ENCODE data around the gene AXIN1.

DNA sequence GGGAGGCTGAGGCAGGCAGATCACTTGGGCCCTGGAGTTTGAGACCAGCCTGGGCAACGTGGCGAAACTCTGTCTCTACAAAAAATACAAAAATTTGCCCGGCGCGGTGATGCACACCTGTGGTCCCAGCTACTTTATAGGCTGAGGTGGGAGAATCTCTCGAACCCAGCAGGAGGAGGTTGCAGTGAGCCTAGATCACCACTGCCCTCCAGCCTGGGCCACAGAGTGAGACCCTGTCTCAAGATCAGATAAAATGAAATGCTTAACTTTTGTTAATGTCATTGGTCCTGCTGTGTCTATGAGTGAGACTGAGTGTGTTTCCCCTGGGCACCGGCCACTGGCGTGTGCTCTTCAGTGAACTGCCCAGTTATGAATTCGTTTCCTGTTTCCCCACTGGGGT is 107.4 kb downstream of the AXIN1 start:
- TF ChIP-seq, protein P1, sequence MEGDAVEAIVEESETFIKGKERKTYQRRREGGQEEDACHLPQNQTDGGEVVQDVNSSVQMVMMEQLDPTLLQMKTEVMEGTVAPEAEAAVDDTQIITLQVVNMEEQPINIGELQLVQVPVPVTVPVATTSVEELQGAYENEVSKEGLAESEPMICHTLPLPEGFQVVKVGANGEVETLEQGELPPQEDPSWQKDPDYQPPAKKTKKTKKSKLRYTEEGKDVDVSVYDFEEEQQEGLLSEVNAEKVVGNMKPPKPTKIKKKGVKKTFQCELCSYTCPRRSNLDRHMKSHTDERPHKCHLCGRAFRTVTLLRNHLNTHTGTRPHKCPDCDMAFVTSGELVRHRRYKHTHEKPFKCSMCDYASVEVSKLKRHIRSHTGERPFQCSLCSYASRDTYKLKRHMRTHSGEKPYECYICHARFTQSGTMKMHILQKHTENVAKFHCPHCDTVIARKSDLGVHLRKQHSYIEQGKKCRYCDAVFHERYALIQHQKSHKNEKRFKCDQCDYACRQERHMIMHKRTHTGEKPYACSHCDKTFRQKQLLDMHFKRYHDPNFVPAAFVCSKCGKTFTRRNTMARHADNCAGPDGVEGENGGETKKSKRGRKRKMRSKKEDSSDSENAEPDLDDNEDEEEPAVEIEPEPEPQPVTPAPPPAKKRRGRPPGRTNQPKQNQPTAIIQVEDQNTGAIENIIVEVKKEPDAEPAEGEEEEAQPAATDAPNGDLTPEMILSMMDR (IDR thresholded peaks at IDR 0.05; ENCODE audit: extremely low read depth in 1 of 2, insufficient read depth in 1 of 2, low read depth in 1 of 2, low read length in 2 of 2): no peak
- TF ChIP-seq POLR2A (IDR thresholded peaks at IDR 0.05; ENCODE audit: low read depth, low read length) (no peak), POLR2AphosphoS5 (IDR thresholded peaks at IDR 0.05; ENCODE audit: insufficient read depth, low read depth, low read length) (no peak), EZH2 (IDR thresholded peaks at IDR 0.05; ENCODE audit: borderline replicate concordance, low read depth, low read length, severe bottlenecking) (no peak), JUN (IDR thresholded peaks at IDR 0.05; ENCODE audit: borderline replicate concordance, insufficient read depth, insufficient read length, low read depth) (no peak), GATA2 (IDR thresholded peaks at IDR 0.05; ENCODE audit: insufficient read depth, insufficient read length, low read depth, low read length) (no peak)
- TF ChIP-seq, protein P2, sequence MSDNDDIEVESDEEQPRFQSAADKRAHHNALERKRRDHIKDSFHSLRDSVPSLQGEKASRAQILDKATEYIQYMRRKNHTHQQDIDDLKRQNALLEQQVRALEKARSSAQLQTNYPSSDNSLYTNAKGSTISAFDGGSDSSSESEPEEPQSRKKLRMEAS (IDR thresholded peaks at IDR 0.05; ENCODE audit: insufficient read depth, insufficient read length): no peak

Data from endothelial cell of umbilical vein (primary cell).